Myocyte (in vitro differentiated cells): ENCODE measurements around the gene KRTAP7-1. TPM values are rescaled to one million over a fixed set of nuclear protein-coding genes. Genes with fewer than 3 reads are reported as not detected.

ENCODE experiments used
- DNase-seq: peaks from one replicate; pipeline ENCODE4 v3.0.0-alpha.2; 2012; ENCODE audit warnings: low read depth
- polyA plus RNA-seq: library from polyadenylated mRNA; unstranded; fragments of >200 nt; gene quantifications from one replicate; pipeline ENCODE4 v1.2.1, GENCODE V29; 2012; ENCODE audit warnings: missing spikeins
- total RNA-seq: library from RNA; depleted of rRNA; stranded (reverse); fragments of >200 nt; gene quantifications from 2 replicates; pipeline ENCODE4 v1.2.3, GENCODE V29; 2014

Gene KRTAP7-1
- total RNA-seq: not detected in 2 replicates
- polyA plus RNA-seq: not detected

- DNase-seq: no peak
These were observed at the start of gene KRTAP7-1 for GRCh38 chr21:30829659-30830058. Gene KRTAP7-1, minus strand, starts transcription at chr21:30829759. Its CDS starts 61 bp downstream, at chr21:30829698.

DNA sequence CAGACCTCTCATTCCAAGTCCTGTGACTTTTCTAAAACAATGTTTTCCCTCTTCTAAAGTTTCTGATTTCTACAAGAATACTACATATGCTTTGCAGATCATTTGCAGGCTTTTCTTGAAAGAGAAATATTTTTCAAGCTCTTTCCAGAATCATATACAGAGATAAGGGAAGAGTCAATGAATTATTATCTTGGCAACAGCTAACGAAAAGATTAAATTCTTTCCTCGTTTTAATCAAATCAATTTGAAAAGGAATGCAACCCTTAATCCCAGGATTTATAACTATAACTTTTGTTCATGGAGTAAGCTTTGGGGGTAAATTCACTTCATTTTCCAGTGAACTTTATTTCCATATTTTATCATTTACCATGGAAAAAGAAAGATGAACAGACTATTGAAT, 45.0 kb upstream of the KRTAP7-1 start:
- DNase-seq: no peak

DNA sequence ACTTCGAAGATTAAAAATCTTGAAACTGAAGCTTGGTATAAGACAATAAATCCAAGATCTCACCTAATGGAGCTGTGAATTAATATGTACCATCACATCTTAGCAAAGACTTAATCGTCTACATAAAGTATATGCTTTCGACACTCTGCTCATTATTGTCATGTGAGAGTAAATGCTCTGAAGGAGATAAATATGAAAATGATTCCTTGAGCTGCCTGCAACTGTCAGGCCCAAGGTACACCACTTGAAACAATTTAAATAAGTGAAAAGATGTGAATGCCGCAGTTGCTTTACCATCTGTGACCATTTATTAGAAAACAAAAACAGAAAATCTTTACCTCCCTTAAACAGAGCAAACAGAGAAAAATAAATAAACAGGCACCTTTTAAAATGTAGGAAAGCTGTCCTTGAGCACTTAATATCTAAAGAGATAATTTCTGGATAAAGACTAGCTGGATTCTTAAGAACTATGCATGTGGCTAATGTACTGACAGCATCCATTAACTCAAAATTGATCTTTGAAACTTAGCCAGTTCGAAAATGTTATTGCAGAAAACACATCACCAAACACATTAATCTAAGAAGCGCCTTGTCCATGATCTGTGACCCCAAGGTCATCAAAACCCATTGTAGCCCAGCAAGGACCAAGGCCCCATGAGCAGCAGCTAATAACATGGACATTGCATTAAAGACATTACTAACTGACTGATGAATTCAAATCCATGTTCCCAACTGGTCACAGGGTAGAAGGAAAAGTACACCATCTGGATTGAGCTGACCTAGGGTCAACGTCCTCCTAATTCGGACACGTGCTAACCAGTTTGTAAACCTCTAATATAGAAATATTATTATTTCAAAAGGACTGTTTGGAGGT, 18.3 kb upstream of the KRTAP7-1 start:
- no peak for DNase-seq

DNA sequence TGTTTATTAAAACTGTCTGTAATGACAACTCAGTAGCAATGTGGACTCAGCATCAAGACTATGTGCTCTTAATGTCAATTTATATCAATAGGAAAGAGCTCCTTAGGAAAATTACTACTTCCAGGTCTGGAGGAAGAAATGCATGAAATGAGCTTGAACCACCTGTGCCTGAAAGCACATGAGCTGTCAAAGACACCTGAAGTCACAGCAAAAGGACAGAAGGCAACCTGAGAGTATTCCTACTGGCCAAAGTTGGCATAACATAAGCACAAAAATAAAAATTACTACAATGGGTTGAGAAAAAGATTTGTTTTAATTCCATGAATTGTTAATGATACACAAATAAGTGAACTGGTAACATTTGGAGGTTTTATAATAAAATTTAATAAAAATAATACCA, 13.4 kb upstream of the KRTAP7-1 start:
- DNase-seq: no peak

DNA sequence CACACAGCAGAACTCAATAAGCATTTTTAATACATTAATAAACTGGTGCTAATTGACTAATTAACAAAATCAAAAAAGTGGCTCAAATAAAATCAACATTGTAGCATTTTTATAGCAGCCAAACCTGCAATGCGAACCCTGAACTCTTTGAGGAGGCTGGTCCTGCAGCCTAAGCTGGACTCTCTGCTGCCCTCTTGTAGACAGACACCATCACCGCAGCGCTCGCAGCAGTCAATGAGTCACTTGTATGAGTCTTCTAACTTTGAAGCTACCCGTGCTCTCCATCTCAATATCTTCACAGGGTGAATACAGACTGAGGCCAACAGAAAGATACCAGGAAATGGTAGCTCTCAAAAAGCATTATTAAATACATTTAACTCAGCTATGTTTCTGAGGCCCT, 9.7 kb upstream of the KRTAP7-1 start:
- DNase-seq: no peak

DNA sequence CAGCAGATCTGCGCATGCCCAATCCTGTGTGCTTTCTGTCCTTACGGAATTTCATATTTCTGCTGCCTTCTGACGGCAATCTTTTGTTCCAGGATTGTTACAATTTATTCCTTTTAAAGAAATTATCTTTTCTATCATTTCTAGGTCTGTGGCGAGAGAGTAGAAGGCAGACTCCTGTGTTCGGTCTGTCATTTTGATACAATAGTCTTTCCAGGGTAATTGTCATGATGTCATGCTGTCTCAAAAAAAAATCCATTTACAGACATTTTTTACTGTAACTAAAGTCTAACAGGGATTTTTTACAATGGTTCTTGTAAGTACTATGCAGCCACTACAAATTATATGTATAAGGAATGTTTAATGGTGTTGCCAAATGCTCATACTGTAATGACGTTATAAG, 9.0 kb upstream of the KRTAP7-1 start:
- no peak for DNase-seq

DNA sequence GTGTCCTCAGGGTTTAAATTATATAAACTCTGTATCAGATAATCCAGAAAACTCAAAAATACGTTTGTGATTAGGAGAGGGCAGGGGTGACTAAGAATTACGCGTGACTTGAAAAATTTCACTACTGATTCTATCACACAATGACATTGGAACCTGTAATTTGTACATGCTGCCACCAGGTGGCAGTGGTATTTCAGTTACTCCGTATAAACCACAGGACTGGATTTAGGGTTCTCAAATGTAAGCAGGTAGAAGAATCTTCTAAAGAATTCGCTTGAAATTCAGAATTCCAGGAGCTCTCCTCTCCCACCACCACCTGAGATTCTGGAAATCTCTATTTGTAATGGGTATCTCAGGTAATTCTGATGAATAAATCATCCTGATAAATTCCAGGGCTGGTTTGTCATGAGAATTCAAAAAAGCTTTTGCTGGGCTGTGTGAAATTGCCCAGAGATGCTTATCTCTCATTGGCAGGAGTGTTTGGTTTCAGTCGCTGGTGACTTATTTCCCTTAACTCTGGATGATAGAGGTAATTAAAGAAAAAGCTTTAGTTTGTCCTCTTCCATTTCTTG, 1.7 kb upstream of the KRTAP7-1 start:
- no peak for DNase-seq

- no peak for DNase-seq
These were observed 10.5 kb downstream of the KRTAP7-1 start for GRCh38 chr21:30818837-30819610.

- no peak for DNase-seq
These were observed 16.4 kb downstream of the KRTAP7-1 start, which contains the start of gene KRTAP8-1 for GRCh38 chr21:30813174-30813573. Gene KRTAP8-1, minus strand, starts transcription at chr21:30813274. Its CDS starts 54 bp downstream, at chr21:30813220.

- no peak for DNase-seq
These were observed 29.0 kb downstream of the KRTAP7-1 start for GRCh38 chr21:30800605-30801004.

- no peak for DNase-seq
These were observed 35.8 kb downstream of the KRTAP7-1 start for GRCh38 chr21:30793581-30794314.

- DNase-seq: no peak
These were observed 50.3 kb downstream of the KRTAP7-1 start for GRCh38 chr21:30779249-30779648.

Other genes with a start within 250 kb of the KRTAP7-1 start
- not detected in 2 replicates for gene KRTAP22-2, start 239.4 kb downstream of the KRTAP7-1 start, total RNA-seq
- not detected in 2 replicates for gene KRTAP6-3, start 237.3 kb downstream of the KRTAP7-1 start, total RNA-seq
- gene KRTAP6-2, start 230.9 kb downstream of the KRTAP7-1 start, total RNA-seq: not detected in 2 replicates
- gene KRTAP22-1, start 228.7 kb downstream of the KRTAP7-1 start, total RNA-seq: not detected in 2 replicates
- gene KRTAP6-1, start 215.8 kb downstream of the KRTAP7-1 start, total RNA-seq: not detected in 2 replicates
- gene KRTAP20-1, start 213.3 kb downstream of the KRTAP7-1 start, total RNA-seq: not detected in 2 replicates
- gene KRTAP20-4, start 209.1 kb downstream of the KRTAP7-1 start, total RNA-seq: not detected in 2 replicates
- not detected in 2 replicates for gene KRTAP20-2, start 194.6 kb downstream of the KRTAP7-1 start, total RNA-seq
- gene KRTAP20-3, start 186.9 kb downstream of the KRTAP7-1 start, total RNA-seq: not detected in 2 replicates
- not detected in 2 replicates for gene KRTAP21-3, start 111.0 kb downstream of the KRTAP7-1 start, total RNA-seq
- not detected in 2 replicates for gene KRTAP21-2, start 82.5 kb downstream of the KRTAP7-1 start, total RNA-seq
- not detected in 2 replicates for gene KRTAP21-1, start 74.3 kb downstream of the KRTAP7-1 start, total RNA-seq
- gene KRTAP8-1, start 16.5 kb downstream of the KRTAP7-1 start, total RNA-seq: not detected in 2 replicates
- not detected in 2 replicates for gene KRTAP11-1, start 51.8 kb upstream of the KRTAP7-1 start, total RNA-seq
- gene KRTAP19-8, start 208.7 kb upstream of the KRTAP7-1 start, total RNA-seq: not detected in 2 replicates